HG03520 (cell line): Measurements from ENCODE around the gene CELA2A.
"Not testable (repeated sequence)": the region's sequence is repeated elsewhere in the genome, so short reads cannot be mapped to it uniquely, and the experiment has no call there.

Experiments used
- ATAC-seq: cut with Tn5 transposase; IDR thresholded peaks from one replicate; pipeline ENCODE4 v1.9.1; 2021; ENCODE audit warnings: mild to moderate bottlenecking, moderate library complexity; ENCODE audit not compliant: unreplicated experiment

The CELA2A gene

DNA sequence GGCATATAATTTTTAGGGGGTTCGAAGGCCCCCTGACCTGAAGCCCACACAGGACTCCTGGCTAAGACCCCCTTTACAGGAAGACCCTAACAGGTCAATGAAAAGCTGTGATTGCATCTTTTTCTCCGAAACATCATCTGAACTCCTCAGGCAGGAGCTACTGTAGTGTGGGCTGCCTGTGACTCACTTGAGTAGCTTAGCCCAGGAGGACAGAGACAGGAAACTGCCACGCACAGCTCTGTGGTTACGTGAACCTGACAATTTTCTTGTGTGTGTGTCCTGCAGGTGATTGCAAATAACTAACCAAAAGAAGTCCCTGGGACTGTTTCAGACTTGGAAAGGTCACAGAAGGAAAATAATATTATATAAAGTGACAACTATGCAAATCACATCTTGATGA is 34.5 kb downstream of the CELA2A start:
- ATAC-seq, result not testable (repeated sequence)

DNA sequence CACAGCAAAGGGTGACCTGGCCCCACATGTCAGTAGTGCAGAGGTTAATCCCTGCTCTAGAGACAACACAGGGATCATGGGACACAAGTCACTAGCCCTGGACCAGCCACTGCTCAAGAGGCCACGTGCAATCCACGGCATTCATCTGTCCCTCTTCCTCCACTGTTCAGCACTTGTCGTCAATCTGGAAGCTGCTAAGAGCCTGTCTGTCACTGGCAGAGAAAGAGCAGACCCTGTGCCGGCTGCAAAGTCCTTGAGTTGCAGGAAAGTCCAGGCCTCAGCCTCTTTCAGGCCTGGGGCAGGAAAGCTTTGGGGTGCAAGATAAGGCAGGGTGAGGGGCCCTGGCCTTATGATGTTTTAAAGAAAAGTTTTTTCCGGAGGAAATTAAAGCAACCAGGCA is 36.1 kb downstream of the CELA2A start:
- no peak for ATAC-seq

DNA sequence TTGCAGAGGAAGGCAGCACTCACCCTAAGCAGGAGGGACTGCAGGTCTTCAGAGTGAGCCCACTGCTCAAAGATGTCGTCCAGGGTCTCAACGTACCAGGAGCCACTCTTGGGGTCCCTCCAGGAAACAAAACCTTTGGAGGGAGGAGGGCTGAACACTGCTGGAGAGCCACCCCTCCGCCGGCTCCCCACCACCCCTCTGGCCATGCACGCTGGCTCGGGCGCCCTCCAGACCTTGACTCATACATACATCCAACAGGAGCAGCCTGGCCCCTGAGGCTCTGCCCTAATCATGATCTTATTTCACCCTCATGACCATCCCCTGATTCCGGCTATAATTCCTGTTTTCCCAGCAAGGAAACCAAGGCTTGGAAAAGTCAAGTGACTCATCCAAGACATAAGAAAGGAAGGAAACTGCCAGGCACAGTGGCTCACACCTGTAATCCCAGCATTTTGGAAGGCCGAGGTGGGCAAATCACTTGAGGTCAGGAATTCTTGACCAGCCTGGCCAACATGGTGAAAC is 37.4 kb downstream of the CELA2A start:
- no peak for ATAC-seq

DNA sequence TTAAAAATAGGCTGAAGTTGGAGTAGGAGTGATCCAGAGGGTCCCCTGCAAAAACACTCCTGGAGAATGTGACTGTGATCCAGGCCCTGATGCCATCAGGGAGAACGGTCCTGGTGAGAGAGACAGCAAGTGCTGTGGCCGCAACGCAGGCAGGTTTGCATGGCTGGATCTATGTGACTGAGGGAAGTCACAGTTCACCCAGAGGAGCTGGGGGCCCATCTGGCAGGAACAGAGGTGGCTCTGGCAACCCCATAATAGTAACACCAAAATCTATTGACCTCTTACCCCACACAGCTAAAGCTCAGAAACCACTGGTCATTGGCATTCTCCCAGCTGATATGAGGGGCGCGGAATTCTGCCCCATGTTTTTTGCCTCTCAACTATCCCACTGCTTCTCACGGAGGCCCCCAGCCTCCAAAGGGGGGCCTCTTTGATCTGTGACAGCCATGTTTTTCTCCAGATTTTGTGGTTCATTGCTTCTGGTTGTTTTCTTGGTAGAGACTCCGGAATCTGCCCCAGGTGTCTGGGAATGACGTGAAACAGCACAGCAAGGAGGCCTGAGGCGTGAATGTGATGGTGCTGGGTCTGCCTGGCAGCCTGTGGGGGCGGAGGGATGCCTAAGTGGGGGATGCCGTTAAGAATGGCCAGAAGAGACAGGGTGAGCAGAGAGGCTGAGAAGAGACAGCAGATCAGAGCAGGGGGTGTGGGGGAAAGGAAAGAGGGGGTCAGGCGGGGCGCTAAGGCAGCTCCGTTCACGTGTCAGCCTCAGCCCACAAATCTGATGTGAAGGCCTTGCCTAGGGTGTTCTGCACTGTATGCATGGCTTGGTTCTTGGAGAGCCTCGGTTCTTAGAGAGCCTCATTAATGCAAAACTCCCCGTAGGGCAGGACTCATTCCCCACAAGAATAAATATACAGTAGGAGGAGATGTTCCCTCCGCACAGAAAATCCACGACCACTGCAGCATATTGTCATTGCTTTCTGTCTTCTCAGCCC is 43.9 kb downstream of the CELA2A start:
- no peak for ATAC-seq

DNA sequence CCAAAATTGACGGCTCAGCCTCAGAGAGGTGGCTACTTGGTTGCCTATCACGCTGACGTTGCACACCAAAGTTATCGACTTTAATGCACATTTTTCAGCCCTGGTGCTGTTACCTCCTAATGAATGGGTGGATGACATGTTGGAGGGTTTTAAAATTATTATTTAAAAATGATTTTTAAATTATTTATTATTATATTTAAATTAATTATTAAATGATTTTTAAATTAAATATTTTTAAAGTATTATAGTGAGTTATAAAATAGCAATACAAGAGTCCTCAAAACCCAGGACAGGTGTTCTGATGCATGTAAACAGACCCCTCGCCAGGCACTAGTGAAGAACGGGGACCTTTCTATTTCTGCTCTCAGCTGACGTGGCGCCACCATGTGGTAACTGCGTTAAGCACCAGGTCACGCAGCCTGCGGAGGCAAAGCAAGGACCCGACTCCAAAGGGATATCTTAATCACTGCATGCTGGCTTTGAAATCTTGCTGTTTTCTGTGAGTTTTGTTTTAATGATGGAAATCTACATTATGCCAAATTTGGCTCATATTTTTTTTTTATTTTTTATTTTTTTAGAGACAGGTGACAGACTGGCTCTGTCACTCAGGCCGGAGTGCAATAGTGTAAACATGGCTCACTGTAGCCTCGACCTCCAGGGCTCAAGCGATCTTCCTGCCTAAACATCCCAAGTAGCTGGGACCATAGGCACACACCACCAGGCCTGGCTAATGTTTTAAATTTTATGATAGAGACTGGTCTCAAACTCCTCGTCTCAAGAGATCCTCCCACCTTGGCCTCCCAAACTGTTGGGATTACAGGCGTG is 44.9 kb downstream of the CELA2A start:
- no peak for ATAC-seq

DNA sequence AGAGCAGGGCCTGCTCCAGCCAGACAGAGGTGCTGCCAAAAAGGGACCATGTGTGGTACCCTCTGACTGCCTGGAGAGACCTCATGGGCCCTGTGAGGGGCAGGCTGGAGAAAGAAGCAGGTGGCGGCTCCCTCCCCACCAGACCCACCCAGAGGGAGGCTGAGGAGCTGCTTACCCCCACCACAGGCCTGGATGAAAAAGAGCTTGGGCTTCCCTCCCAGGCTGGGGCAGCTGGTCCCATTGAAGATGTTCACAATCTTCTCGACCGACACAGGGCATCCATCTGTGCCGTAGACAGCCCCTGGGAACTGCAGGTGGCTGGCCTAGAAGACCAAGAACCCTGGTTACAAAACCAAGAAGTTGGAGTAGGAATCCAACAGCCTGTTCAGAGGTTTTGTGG is 47.9 kb downstream of the CELA2A start:
- ATAC-seq, result no peak

DNA sequence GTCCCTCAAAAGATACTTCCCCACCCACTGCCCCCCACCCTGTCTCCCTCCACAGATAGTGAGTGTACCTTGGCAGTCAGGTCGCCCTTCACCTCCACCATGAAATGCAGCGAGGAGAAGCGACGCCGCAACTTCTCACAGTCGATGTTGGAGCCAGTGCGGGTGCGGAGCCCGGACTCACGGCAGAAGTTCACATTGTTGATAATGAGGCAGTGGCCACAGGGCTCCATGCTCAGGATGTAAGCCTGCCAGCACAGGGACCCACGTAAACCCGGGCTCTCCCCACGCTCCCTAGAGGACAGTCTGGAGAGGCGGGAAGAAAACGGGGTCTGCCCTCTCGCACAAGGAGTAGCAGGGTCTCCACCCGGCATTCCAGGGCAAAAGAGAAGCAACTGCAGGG is 50.3 kb downstream of the CELA2A start:
- ATAC-seq, result no peak

DNA sequence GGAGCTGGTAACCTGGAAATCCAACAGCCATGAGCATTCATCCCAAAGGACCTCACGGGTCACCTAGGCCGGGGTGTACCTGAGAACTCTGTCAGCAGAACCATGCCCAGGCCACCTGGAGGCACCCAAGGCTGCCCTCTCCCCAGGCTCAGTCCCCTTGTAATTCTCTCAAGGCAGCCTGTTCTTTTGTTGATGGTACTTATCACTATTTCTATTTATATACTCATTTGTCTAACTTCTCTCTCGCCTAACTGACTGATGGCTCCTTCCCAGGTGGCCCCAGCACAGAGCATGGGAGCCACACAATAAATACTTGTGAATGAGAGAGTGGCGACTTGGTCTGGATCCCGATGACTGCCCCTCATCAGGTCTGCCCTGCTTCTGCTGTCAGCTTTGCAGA is 50.7 kb downstream of the CELA2A start:
- no peak for ATAC-seq

DNA sequence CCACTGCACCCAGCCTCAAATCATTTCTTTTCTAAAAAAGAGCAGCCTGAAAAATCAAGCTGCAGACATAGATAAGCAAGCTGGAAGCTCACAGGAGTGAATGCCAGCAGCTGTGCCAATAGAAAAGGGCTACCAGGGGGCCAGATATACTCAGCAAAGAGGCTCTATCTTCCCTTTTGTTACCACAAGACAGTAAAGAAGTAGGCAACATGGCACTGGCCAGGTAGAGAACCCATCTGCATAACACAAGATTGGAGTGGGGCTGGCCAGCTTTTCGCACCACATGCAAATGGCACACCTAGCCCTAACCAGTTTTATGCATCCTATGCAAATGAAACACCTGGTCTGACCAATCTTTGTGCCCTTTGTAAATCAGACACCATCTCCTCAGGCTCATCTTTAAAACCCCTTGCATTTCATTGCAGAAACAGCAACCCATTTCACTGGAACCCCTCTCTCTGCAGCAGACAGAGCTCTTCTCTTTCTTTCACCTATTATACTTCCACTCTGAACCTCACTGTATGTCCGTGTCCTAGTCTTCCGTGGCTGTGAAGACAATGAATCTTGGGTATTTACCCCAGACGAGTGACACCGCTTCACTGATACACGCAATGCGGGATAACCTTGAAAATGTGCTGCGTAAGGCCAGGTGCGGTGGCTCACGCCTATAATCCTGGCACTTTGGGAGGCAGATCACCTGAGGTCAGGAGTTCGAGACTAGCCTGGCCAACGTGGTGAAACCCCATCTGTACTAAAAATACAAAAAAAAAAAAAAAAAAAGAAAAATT is 52.4 kb downstream of the CELA2A start:
- ATAC-seq, result no peak

DNA sequence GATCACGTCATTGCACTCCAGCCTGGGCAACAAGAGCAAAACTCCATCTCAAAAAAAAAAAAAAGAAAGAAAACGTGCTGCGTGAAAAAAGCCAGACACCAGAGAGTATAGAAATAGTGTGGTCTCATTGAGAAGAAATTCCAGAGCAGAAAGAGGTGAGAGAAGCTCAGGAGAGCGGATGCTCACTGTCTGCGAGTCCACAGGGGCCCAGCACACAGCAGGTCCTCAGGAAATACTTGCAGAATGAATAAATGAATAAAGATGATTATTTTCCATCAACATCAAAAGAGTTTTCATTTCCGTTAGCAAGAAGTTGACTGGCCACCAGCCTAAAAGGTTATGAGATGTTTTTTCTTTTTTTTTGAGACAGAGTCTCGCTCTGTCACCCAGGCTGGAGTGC is 53.1 kb downstream of the CELA2A start:
- no peak for ATAC-seq

DNA sequence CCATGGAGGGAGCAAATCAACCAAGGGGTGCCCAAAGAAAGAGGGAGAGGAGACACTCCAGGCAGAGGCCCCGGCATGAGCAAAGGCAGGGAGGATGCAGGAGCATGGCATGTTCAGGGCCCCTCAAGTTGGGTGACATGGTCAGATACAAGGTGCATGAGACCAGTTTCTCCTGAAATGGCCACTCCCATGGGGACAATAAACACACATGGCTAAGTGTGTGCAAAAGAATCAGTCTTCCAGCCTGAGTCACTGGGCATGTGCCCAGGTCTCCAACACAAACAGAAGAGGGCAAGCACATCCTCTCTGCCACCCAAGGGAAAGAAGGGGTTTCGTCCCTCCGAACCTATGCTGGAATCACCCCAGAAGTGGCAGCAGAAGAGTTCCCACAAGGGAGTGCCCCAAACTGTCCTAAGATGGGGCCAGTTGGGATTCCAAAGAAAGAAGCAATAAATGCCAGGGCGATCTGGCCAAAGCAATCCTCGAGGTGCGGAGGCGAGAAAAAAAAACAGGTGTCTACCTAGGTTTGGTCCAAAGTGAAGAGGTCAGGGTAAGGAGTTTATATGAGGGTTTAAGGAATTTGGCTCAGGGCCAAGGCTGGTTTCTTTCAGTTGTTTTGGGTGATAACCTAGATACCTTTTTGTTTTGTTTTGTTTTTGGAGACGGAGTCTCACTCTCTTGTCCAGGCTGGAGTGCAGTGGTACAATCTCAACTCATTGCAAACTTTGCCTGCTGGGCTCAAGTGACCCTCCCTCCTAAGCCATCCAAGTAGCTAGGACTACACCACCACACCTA is 54.3 kb downstream of the CELA2A start:
- no peak for ATAC-seq

DNA sequence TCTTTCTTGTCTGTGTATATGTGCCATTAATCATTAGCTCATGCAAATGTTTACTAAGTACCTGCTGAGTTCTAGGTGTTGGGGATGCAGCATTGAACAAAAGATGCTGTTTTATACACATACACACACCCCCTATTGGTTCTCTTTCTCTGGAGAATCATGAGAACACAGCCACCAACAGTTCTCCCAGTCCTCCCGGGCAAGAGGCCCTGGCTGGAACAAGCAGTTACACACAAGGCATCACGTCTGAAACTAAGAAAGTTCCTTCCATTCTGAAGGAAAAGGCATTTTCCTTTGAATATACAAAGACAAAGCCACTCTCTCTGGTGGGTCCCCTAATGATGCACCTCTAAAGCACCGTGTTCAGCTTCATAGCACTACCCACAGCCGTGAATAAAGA is 56.7 kb downstream of the CELA2A start:
- no peak for ATAC-seq

DNA sequence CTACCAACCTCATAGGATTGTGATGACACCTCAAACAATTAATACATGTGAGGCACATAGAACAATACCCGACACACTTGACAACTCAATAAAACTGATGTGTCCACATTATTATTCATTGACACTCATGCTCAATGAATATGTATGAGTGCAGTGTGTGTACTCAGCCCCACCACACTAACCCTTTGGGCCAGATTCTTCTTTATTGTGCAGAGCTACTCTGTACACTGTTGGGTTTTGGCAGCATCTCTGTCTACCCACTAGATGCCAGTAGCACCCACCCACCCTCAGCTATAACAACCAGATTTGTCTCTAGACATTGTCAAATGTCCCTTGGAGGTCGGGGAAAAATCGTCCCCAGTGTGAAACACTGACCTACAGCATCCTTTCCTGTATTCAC is 57.4 kb downstream of the CELA2A start:
- no peak for ATAC-seq

DNA sequence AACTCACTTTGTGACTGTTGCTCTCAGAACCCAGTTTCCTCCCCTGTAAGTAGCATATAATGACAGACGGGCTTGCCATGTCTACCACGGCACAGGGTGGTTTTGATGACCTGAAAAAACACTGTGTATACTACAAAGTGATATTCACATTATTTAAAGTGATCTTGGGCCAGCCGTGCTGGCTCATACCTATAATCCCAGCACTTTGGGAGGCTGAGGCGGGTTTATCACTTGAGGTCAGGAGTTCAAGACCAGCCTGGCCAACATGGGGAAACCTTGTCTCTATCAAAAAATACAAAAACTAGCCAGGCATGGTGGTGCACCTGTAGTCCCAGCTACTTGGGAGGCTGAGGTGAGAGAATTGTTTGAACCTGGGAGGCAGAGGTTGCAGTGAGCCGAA is 58.0 kb downstream of the CELA2A start:
- ATAC-seq, result not testable (repeated sequence)

DNA sequence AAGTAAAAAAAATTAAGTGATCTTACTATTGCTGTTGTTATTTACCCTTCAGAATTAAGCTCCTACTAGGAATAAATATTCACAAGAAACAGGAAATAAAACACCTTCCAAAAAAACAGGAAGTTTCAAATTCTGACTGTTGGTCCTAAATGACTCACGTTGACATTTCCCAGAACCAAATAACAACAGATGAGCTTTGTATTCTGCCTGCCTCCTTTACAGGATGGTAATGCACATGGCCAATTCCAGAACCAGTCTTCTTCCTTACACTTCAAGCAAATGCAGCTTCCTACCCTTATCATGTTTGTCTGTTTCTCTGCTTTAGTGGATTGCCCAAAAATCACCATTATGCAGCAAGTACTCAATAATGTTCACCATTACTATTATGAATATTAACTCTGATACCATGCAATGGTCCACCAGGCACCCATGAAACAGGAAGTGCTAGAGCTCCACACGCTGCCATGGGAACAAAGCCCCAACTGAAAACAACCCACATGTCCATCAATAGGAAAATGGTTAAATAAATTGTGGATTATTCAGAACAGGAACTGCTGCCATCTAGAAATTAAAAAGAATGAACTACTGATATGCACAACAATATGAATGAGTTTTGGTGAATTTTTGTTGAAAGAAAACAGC is 58.6 kb downstream of the CELA2A start:
- no peak for ATAC-seq

DNA sequence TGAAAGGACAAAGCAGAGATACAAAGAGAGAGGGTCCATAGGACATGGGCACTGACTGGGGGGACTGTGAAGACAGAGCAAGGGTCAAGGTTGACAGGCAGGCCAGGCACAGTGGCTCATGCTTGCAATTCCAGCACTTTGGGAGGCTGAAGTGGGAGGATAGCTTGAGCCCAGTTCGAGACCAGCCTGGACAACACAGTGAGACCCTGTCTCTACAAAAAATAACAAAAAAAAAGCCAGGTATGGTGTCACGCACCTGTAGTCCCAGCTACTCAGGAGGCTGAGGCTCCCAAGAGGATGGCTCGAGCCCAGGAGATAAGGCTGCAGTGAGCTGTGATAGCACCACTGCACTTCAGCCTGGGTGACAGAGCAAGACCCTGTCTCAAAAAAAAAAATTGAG is 63.1 kb downstream of the CELA2A start:
- no peak for ATAC-seq

DNA sequence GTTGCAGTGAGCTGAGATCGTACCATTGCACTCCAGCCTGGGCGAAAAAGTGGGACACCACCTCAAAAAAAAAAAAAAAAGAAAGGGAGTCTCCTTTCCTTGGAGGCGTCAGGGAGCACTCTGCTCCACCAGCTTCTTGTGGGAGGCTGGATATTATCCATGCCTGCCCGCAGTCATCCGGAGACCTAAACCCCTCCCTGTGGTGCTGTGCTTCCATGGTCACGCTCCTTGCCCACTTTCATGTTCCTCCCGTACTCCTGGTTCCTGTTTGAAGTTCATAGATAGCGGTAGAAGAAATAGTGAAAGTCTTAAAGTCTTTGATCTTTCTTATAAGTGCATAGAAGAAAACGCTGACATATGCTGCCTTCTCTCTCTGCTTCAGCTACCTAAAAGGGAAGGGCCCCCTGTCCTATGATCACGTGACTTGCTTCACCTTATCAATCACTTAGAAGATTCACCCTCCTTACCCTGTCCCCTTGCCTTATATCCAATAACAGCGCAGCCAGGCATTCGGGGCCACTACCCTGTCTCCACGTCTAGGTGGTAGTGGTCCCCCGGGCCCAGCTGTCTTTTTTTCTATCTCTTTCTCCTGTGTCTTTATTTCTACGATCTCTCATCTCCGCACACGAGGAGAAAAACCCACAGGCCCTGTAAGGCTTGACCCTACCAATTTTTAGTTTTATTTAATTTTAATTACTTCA is 64.8 kb downstream of the CELA2A start:
- ATAC-seq, result not testable (repeated sequence)
